PC-3 (cell line): ENCODE measurements around the gene CRYGD. TPM values are rescaled to one million over a fixed set of nuclear protein-coding genes. Genes with fewer than 3 reads are reported as not detected.

ENCODE experiments used
- ATAC-seq: fragments of 200-7000 bp; cut with Tn5 transposase; 2 replicates; pipeline ENCODE4 v1.9.1; 2020; ENCODE audit warnings: mild to moderate bottlenecking, moderate library complexity
- BruUV-seq: library from RNA; stranded (reverse); fragments of 400-500 nt; replicated peaks from 2 replicates; lab custom pipeline; 2021; lab: Mats Ljungman, UMichigan
- CTCF ChIA-PET: fragments of 300-600 bp; sonication (Branson Sonifier 250); formaldehyde crosslinking; loops from one replicate; lab custom pipeline; 2022; ENCODE audit warnings: antibody characterized with exemption; lab: Charles Lee
- POLR2A ChIA-PET: fragments of 300-600 bp; sonication (Branson Sonifier 250); formaldehyde crosslinking; loops from one replicate; lab custom pipeline; 2022; ENCODE audit warnings: antibody characterized with exemption; ENCODE audit not compliant: unreplicated experiment; lab: Charles Lee
- DNase-seq: peaks from one replicate; pipeline ENCODE4 v3.0.0-alpha.2; 2015
- H2AFZ ChIP-seq: fragments of 300-600 bp; sonication (generic); 2 replicates; pipeline ENCODE4 v1.6.0; 2016; ENCODE audit warnings: antibody characterized with exemption, low read length
- H3F3A ChIP-seq: fragments of 300-600 bp; sonication (generic); one replicate; pipeline ENCODE4 v1.6.0; 2017; ENCODE audit warnings: antibody characterized with exemption, low read length, control low read depth, mild to moderate bottlenecking; ENCODE audit not compliant: unreplicated experiment
- H3K27ac ChIP-seq: fragments of 300-600 bp; sonication (generic); 2 replicates; pipeline ENCODE4 v1.5.1; 2016; ENCODE audit warnings: mild to moderate bottlenecking, low read length
- H3K27me3 ChIP-seq: fragments of 300-600 bp; sonication (generic); 2 replicates; pipeline ENCODE4 v1.6.1; 2016; ENCODE audit warnings: low read length, mixed read lengths
- H3K36me3 ChIP-seq: fragments of 300-600 bp; sonication (generic); 2 replicates; pipeline ENCODE4 v1.6.1; 2016; ENCODE audit warnings: low read depth, mixed run types, low read length, mixed read lengths
- H3K4me1 ChIP-seq: fragments of 300-600 bp; sonication (generic); 2 replicates; pipeline ENCODE4 v1.5.1; 2016; ENCODE audit warnings: low read length; ENCODE audit not compliant: insufficient read depth
- H3K4me2 ChIP-seq: fragments of 300-600 bp; sonication (generic); 2 replicates; pipeline ENCODE4 v1.6.0; 2016; ENCODE audit warnings: low read length
- H3K4me3 ChIP-seq: fragments of 300-600 bp; sonication (generic); 2 replicates; pipeline ENCODE4 v1.5.1; 2016; ENCODE audit warnings: mild to moderate bottlenecking, low read length, mixed read lengths
- H3K79me2 ChIP-seq: fragments of 300-600 bp; sonication (generic); 2 replicates; pipeline ENCODE4 v1.6.1; 2017; ENCODE audit warnings: low read length, mixed read lengths
- H3K9ac ChIP-seq: fragments of 300-600 bp; sonication (generic); 2 replicates; pipeline ENCODE4 v1.6.0; 2016; ENCODE audit warnings: mild to moderate bottlenecking, low read length
- H3K9me2 ChIP-seq: fragments of 300-600 bp; sonication (generic); replicated peaks from 2 replicates; pipeline ENCODE4 v1.6.1; 2016; ENCODE audit warnings: mixed run types, low read length, mixed read lengths
- H3K9me3 ChIP-seq: fragments of 300-600 bp; sonication (generic); 2 replicates; pipeline ENCODE4 v1.6.1; 2016; ENCODE audit warnings: low read length, mixed read lengths
- H4K20me1 ChIP-seq: fragments of 300-600 bp; sonication (generic); 2 replicates; pipeline ENCODE4 v1.6.1; 2016; ENCODE audit warnings: low read length, mixed read lengths
- CTCF ChIP-seq: fragments of 300-600 bp; sonication (generic); conservative IDR thresholded peaks from 2 replicates; pipeline ENCODE4 v1.5.1; 2017; ENCODE audit warnings: antibody characterized with exemption, low read depth, mild to moderate bottlenecking, low read length
- EZH2phosphoT487 ChIP-seq: fragments of 300-600 bp; sonication (generic); IDR thresholded peaks from 2 replicates; pipeline ENCODE4 v1.6.1; 2018; ENCODE audit warnings: mild to moderate bottlenecking, antibody characterized with exemption, low read length, borderline replicate concordance
- intact Hi-C: fragments of 100-400 bp; cut with micrococcal nuclease; formaldehyde crosslinking; loops from 2 replicates; pipeline ENCODE4 v1.9.0; 2023
- total RNA-seq: library from RNA; depleted of rRNA; stranded (reverse); fragments of >200 nt; gene quantifications from 2 replicates; pipeline ENCODE4 v1.2.3, GENCODE V29; 2014; rRNA removed

CRYGD gene
- total RNA-seq, 1 experiment from 2014 or later, result not detected

GRCh38 chr2:208072250-208072892 is 52.0 kb downstream of the CRYGD start:
- Histone ChIP-seq H3K27me3 (peaks cover 16% of the 10 kb centered on the region; the same call in 1 of the 2 replicates), H3K4me1 (no peaks in the 10 kb centered on the region), H3F3A (no peaks in the 10 kb centered on the region), H3K36me3 (no peaks in the 10 kb centered on the region), H3K9ac (no peak overlapping the region), H2AFZ (no peak overlapping the region), H3K4me3 (no peak overlapping the region), H3K4me2 (no peak overlapping the region), H4K20me1 (no peaks in the 10 kb centered on the region), H3K9me3 (no peaks in the 10 kb centered on the region), H3K9me2 (no peaks in the 10 kb centered on the region), H3K27ac (no peak overlapping the region), H3K79me2 (no peaks in the 10 kb centered on the region)
- no peak for TF ChIP-seq EZH2phosphoT487
- TF ChIP-seq CTCF, result peak; percentile 88
- ChIA-PET CTCF (interaction anchor here (0.5 to 1.0 kb wide), 4 partner anchors 8 to 143 kb away, joined by 3 to 10 read pairs (median 4); no protein-coding TSS in a partner anchor), POLR2A (no interaction called here)
- intact Hi-C loops, result loop anchor here (1.0 to 2.0 kb wide), 3 partner anchors 32 to 326 kb away; no protein-coding TSS in a partner anchor
- ATAC-seq (peak; percentile 85), DNase-seq (peak; percentile 77)
- no TSS peak for BruUV-seq

Other genes with a start within 250 kb of the CRYGD start
- gene PLEKHM3, start 99.0 kb downstream of the CRYGD start, total RNA-seq, result 5.9 and 7.9 TPM in 2 replicates
- not detected in 2 replicates for gene CRYGC, start 5.3 kb upstream of the CRYGD start, total RNA-seq
- not detected in 2 replicates for gene CRYGB, start 21.6 kb upstream of the CRYGD start, total RNA-seq
- not detected in 2 replicates for gene CRYGA, start 39.1 kb upstream of the CRYGD start, total RNA-seq
- not detected in 2 replicates for gene C2orf80, start 65.5 kb upstream of the CRYGD start, total RNA-seq
- 71.5 and 73.6 TPM in 2 replicates for gene IDH1, start 130.5 kb upstream of the CRYGD start, total RNA-seq
- 18.8 and 19.4 TPM in 2 replicates for gene PIKFYVE, start 141.7 kb upstream of the CRYGD start, total RNA-seq